Hepatocyte (in vitro differentiated cells): ENCODE data around the gene ACIN1. TPM values are rescaled to one million over a fixed set of nuclear protein-coding genes. Genes with fewer than 3 reads are reported as not detected.
"Not testable (repeated sequence)": the region's sequence is repeated elsewhere in the genome, so short reads cannot be mapped to it uniquely, and the experiment has no call there.

Source experiments
- DNase-seq: peaks from one replicate; pipeline ENCODE4 v3.0.0-alpha.2; 2016; ENCODE audit warnings: low spot score
- H2AFZ ChIP-seq: fragments of 200-600 bp; sonication (generic); 2 replicates; pipeline ENCODE4 v1.6.0; 2016; ENCODE audit warnings: antibody characterized with exemption, mild to moderate bottlenecking
- H3K27ac ChIP-seq: fragments of 200-600 bp; sonication (generic); 2 replicates; pipeline ENCODE4 v1.5.1; 2016; ENCODE audit warnings: mild to moderate bottlenecking
- H3K27me3 ChIP-seq: fragments of 200-600 bp; sonication (generic); 2 replicates; pipeline ENCODE4 v1.6.1; 2016
- H3K36me3 ChIP-seq: fragments of 200-600 bp; sonication (generic); replicated peaks from 2 replicates; pipeline ENCODE4 v1.5.1; 2016; ENCODE audit warnings: low read depth; ENCODE audit not compliant: insufficient read depth
- H3K4me1 ChIP-seq: fragments of 200-600 bp; sonication (generic); 2 replicates; pipeline ENCODE4 v1.5.1; 2016; ENCODE audit warnings: mild to moderate bottlenecking, moderate library complexity; ENCODE audit not compliant: insufficient read depth
- H3K4me2 ChIP-seq: fragments of 200-600 bp; sonication (generic); 2 replicates; pipeline ENCODE4 v1.6.0; 2016
- H3K4me3 ChIP-seq: fragments of 200-600 bp; sonication (generic); 2 replicates; pipeline ENCODE4 v1.5.1; 2016; ENCODE audit warnings: mild to moderate bottlenecking
- H3K79me2 ChIP-seq: fragments of 200-600 bp; sonication (generic); 2 replicates; pipeline ENCODE4 v1.6.0; 2017; ENCODE audit warnings: mild to moderate bottlenecking
- H3K9me2 ChIP-seq: fragments of 200-600 bp; sonication (generic); replicated peaks from 2 replicates; pipeline ENCODE4 v1.6.0; 2017; ENCODE audit warnings: mild to moderate bottlenecking; ENCODE audit not compliant: insufficient read depth
- H3K9me3 ChIP-seq: fragments of 200-600 bp; sonication (generic); 2 replicates; pipeline ENCODE4 v1.5.1; 2016; ENCODE audit warnings: low read depth, mild to moderate bottlenecking
- H4K20me1 ChIP-seq: fragments of 200-600 bp; sonication (generic); 2 replicates; pipeline ENCODE4 v1.6.0; 2016; ENCODE audit warnings: mild to moderate bottlenecking; ENCODE audit not compliant: insufficient read depth, poor library complexity, severe bottlenecking
- CTCF ChIP-seq: fragments of 200-600 bp; sonication (generic); IDR thresholded peaks from 2 replicates; pipeline ENCODE4 v1.5.1; 2016; ENCODE audit warnings: antibody characterized with exemption, mild to moderate bottlenecking; ENCODE audit not compliant: poor library complexity
- EZH2 ChIP-seq: fragments of 200-600 bp; sonication (generic); IDR thresholded peaks from 2 replicates; pipeline ENCODE4 v1.6.1; 2016; ENCODE audit warnings: antibody characterized with exemption, mild to moderate bottlenecking, borderline replicate concordance
- EZH2phosphoT487 ChIP-seq: fragments of 200-600 bp; sonication (generic); IDR thresholded peaks from one replicate; pipeline ENCODE4 v1.6.1; 2018; ENCODE audit warnings: antibody characterized with exemption, mild to moderate bottlenecking, low read depth, moderate library complexity; ENCODE audit not compliant: unreplicated experiment, severe bottlenecking
- WGBS: methylation state at CpG from one replicate; pipeline ENCODE4 v1.1.6; 2016; ENCODE audit warnings: low lambda C conversion rate; ENCODE audit errors: missing lambda C conversion rate; 5-methylcytosine and 5-hydroxymethylcytosine counted together
- polyA plus RNA-seq: library from polyadenylated mRNA; unstranded; fragments of >200 nt; fragmentation: Nextera tagmentation; extraction: Ambion mirVana; gene quantifications from 2 replicates; pipeline ENCODE4 v1.2.1, GENCODE V29; 2016
- total RNA-seq: library from RNA; depleted of rRNA; stranded (reverse); fragments of >200 nt; gene quantifications from 2 replicates; pipeline ENCODE4 v1.2.3, GENCODE V29; 2014

Gene ACIN1
- total and polyA plus RNA-seq, 2 experiments from 2014 or later = 44.3 to 108 TPM

DNA sequence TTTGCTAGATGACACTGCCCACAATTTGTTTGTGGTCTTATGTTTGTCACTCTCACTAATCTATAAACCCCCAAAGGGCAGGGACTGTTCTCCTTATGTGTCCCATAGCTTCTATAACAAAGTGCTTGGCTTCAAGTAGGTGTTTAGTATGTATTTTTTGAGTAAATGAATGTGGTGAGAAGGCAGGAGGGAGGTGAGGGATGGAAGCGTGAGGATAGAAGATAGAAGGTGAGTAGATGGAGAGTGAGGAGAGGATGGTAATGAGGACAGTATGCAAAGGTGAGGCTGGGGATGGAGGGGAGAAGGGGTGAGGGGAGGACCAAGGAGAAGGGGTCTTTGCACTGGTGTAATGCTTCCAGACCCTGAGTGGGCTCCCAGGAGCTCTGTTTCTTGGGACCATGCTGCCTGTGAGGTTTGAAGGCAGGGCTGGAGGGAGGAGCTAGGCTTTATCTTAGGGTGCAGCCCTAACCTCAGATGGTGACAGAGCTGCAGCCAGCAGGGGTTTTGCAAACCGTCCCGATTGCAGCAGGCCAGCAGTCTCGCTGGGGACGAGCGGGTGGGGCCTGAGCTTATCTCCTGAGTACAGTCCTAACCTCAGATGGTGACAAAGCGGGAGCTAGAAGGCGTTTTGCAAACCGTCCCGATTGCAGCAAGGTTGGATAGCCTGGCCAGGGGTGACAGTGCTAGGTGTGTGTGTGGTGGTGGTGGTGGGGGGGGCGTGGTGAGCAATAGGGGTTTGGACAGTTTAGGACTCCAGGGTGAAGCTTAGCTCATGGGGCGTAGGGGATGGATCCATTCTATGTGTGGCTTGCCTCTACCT is 17.6 kb upstream of the ACIN1 start:
- no peak overlapping the region for H3K27ac ChIP-seq
- no peaks in the 10 kb centered on the region for H3K9me3 ChIP-seq
- peaks cover 13% of the 10 kb centered on the region for H3K27me3 ChIP-seq
- no peaks in the 10 kb centered on the region for H3K79me2 ChIP-seq
- no peak overlapping the region for H3K4me2 ChIP-seq
- H4K20me1 ChIP-seq = no peaks in the 10 kb centered on the region
- H3K4me3 ChIP-seq = no peak overlapping the region
- no peaks in the 10 kb centered on the region for H3K9me2 ChIP-seq
- H3K4me1 ChIP-seq = no peaks in the 10 kb centered on the region
- DNase-seq = no peak
- H2AFZ ChIP-seq = no peak overlapping the region
- 41% methylated on average over 12 of the region's 12 CpGs for WGBS
- TF ChIP-seq CTCF (no peak), EZH2phosphoT487 (no peak), EZH2 (no peak)
- H3K36me3 ChIP-seq = no peaks in the 10 kb centered on the region

GRCh38 chr14:23110579-23111365 is 15.8 kb upstream of the ACIN1 start:
- no peak for DNase-seq
- WGBS = 83% methylated on average over 5 of the region's 5 CpGs
- H3K9me3 ChIP-seq = no peaks in the 10 kb centered on the region
- H3K4me2 ChIP-seq = no peak overlapping the region
- H3K36me3 ChIP-seq = no peaks in the 10 kb centered on the region
- H2AFZ ChIP-seq = no peak overlapping the region
- H3K27me3 ChIP-seq = peaks cover 13% of the 10 kb centered on the region
- no peak overlapping the region for H3K27ac ChIP-seq
- no peak overlapping the region for H3K4me3 ChIP-seq
- no peaks in the 10 kb centered on the region for H3K79me2 ChIP-seq
- no peaks in the 10 kb centered on the region for H3K4me1 ChIP-seq
- H3K9me2 ChIP-seq = no peaks in the 10 kb centered on the region
- TF ChIP-seq EZH2phosphoT487 (no peak), EZH2 (no peak), CTCF (no peak)
- H4K20me1 ChIP-seq = no peaks in the 10 kb centered on the region

DNA sequence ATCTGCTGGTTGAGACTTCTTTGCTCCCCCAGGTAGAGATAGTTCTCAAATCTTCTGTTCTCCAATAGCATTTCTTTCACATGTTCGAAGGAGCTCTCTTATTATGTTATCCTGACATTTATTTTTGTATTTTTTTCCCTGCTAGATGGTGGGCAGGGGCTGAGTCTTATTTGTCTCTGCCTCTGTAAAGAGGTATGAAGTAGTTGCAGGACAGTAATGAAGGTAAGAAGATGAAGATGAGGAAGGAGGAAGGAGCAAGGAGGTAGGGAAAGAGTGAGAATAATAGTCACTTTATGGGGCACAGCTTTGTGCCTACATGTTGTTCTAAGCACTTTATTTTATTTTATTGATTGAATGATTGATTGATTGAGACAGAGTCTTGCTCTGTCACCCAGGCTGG is 14.8 kb upstream of the ACIN1 start:
- H3K4me2 ChIP-seq = no peak overlapping the region
- H4K20me1 ChIP-seq = no peaks in the 10 kb centered on the region
- DNase-seq = no peak
- H3K4me1 ChIP-seq = no peaks in the 10 kb centered on the region
- no peak overlapping the region for H3K4me3 ChIP-seq
- TF ChIP-seq EZH2phosphoT487 (no peak), CTCF (no peak), EZH2 (no peak)
- H3K36me3 ChIP-seq = no peaks in the 10 kb centered on the region
- H3K27ac ChIP-seq = no peak overlapping the region
- H3K27me3 ChIP-seq = peaks cover 13% of the 10 kb centered on the region
- no peaks in the 10 kb centered on the region for H3K9me3 ChIP-seq
- H3K9me2 ChIP-seq = no peaks in the 10 kb centered on the region
- no peaks in the 10 kb centered on the region for H3K79me2 ChIP-seq
- 96% methylated on average over 1 of the region's 1 CpG for WGBS
- no peak overlapping the region for H2AFZ ChIP-seq

DNA sequence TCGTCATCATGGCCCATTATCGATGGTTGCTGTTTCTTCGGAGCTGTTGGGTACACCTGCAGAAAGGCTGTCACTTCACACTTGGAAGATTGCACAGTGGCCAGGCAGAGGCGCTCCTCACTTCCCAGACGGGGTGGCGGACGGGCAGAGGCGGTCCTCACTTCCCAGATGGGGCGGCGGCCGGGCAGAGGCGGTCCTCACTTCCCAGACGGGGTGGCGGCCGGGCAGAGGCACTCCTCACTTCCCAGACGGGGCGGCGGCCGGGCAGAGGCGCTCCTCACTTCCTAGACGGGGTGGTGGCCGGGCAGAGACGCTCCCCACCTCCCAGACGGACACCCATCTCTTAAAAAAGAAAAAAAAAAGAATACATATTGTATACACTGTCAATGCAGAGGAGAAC is 13.2 kb upstream of the ACIN1 start:
- not testable (repeated sequence) for H4K20me1 ChIP-seq, H3K9me2 ChIP-seq

DNA sequence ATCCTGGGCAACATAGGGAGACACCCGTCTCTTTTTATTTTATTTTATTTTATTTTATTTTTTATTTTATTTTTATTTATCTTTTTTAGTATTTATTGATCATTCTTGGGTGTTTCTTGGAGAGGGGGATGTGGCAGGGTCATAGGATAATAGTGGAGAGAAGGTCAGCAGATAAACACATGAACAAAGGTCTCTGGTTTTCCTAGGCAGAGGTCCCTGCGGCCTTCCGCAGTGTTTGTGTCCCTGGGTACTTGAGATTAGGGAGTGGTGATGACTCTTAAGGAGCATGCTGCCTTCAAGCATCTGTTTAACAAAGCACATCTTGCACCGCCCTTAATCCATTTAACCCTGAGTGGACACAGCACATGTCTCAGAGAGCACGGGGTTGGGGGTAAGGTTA is 12.7 kb upstream of the ACIN1 start:
- not testable (repeated sequence) for H3K4me2 ChIP-seq, H3K9me2 ChIP-seq, H3K4me1 ChIP-seq, H4K20me1 ChIP-seq, H3K79me2 ChIP-seq, DNase-seq, H3K9me3 ChIP-seq, H3K4me3 ChIP-seq, H3K27ac ChIP-seq, H2AFZ ChIP-seq, H3K36me3 ChIP-seq
- WGBS = 70% methylated on average over 3 of the region's 5 CpGs
- H3K27me3 ChIP-seq = peaks cover 13% of the 10 kb centered on the region

More for the DNA sequence above, 13.2 kb upstream of the ACIN1 start:
- not testable (repeated sequence) for H3K4me3 ChIP-seq, H3K79me2 ChIP-seq, DNase-seq, H3K4me1 ChIP-seq, H3K36me3 ChIP-seq, H3K27ac ChIP-seq, H3K9me3 ChIP-seq, H2AFZ ChIP-seq, H3K4me2 ChIP-seq
- WGBS = 96% methylated on average over 24 of the region's 24 CpGs
- peaks cover 13% of the 10 kb centered on the region for H3K27me3 ChIP-seq
